TTC549 (cell line): ENCODE results near the gene XRCC2.
"Not testable (repeated sequence)": the region's sequence is repeated elsewhere in the genome, so short reads cannot be mapped to it uniquely, and the experiment has no call there.

Source experiments
- FAIRE-seq: peaks from 2 replicates; lab custom pipeline; 2012; peaks lifted over from hg19 to GRCh38; lab: Jason Lieb, UNC

Gene XRCC2

GRCh38 chr7:152663931-152664330 lies 12.0 kb downstream of the XRCC2 start:
- FAIRE-seq = no peak

- FAIRE-seq = no peak
Observed at GRCh38 chr7:152663148-152663740, 12.7 kb downstream of the XRCC2 start.

GRCh38 chr7:152661479-152661878 lies 14.5 kb downstream of the XRCC2 start:
- FAIRE-seq = no peak

GRCh38 chr7:152660021-152660420 lies 15.9 kb downstream of the XRCC2 start:
- FAIRE-seq = no peak

- no peak for FAIRE-seq
Observed at GRCh38 chr7:152654971-152655370, 21.0 kb downstream of the XRCC2 start.

GRCh38 chr7:152649220-152649619 lies 26.7 kb downstream of the XRCC2 start:
- FAIRE-seq = no peak

GRCh38 chr7:152647009-152647408 lies 28.9 kb downstream of the XRCC2 start:
- FAIRE-seq = no peak

GRCh38 chr7:152646579-152646978 lies 29.4 kb downstream of the XRCC2 start:
- not testable (repeated sequence) for FAIRE-seq

- FAIRE-seq = no peak
Observed at GRCh38 chr7:152643979-152644559, 31.9 kb downstream of the XRCC2 start.

GRCh38 chr7:152641384-152641783 lies 34.6 kb downstream of the XRCC2 start:
- FAIRE-seq = no peak

- no peak for FAIRE-seq
Observed at GRCh38 chr7:152640829-152641228, 35.1 kb downstream of the XRCC2 start.

- FAIRE-seq = no peak
Observed at GRCh38 chr7:152637920-152638580, 37.9 kb downstream of the XRCC2 start.

GRCh38 chr7:152637161-152637560 lies 38.8 kb downstream of the XRCC2 start:
- no peak for FAIRE-seq

- no peak for FAIRE-seq
Observed at GRCh38 chr7:152636441-152636840, 39.5 kb downstream of the XRCC2 start.

- FAIRE-seq = no peak
Observed at GRCh38 chr7:152633504-152633903, 42.4 kb downstream of the XRCC2 start.

GRCh38 chr7:152633072-152633471 lies 42.9 kb downstream of the XRCC2 start:
- FAIRE-seq = no peak

- not testable (repeated sequence) for FAIRE-seq
Observed at GRCh38 chr7:152628772-152629171, 47.2 kb downstream of the XRCC2 start.

GRCh38 chr7:152624228-152624627 lies 51.7 kb downstream of the XRCC2 start:
- no peak for FAIRE-seq

- no peak for FAIRE-seq
Observed at GRCh38 chr7:152621426-152621825, 54.5 kb downstream of the XRCC2 start.

GRCh38 chr7:152619027-152619739 lies 56.8 kb downstream of the XRCC2 start:
- no peak for FAIRE-seq

GRCh38 chr7:152618427-152618826 lies 57.5 kb downstream of the XRCC2 start:
- no peak for FAIRE-seq

GRCh38 chr7:152617056-152617455 lies 58.9 kb downstream of the XRCC2 start:
- no peak for FAIRE-seq

GRCh38 chr7:152615031-152615741 lies 60.8 kb downstream of the XRCC2 start:
- FAIRE-seq = no peak
